Memory B cell (primary cell): ENCODE measurements around the gene USH1G.
"Not testable (repeated sequence)": the region's sequence is repeated elsewhere in the genome, so short reads cannot be mapped to it uniquely, and the experiment has no call there.

ENCODE experiments used
- ATAC-seq: fragments of 150-1000 bp; cut with Tn5 transposase; 2 replicates; pipeline ENCODE4 v1.10.0; 2021; ENCODE audit warnings: low read depth, mild to moderate bottlenecking, moderate library complexity
- DNase-seq, 2 donors: peaks; one replicate each; pipeline ENCODE4 v3.0.0; 2022; ENCODE audit warnings: low spot score in 2 of 2
- H3K27ac Mint-ChIP-seq: one replicate; pipeline ENCODE4 v1.8.0; 2022; ENCODE audit warnings: mild to moderate bottlenecking, moderate library complexity, mixed read lengths
- H3K27me3 Mint-ChIP-seq: one replicate; pipeline ENCODE4 v1.8.0; 2022; ENCODE audit warnings: mixed read lengths
- H3K36me3 Mint-ChIP-seq: one replicate; pipeline ENCODE4 v1.8.0; 2022; ENCODE audit warnings: mild to moderate bottlenecking, mixed read lengths
- H3K4me1 Mint-ChIP-seq: one replicate; pipeline ENCODE4 v1.8.0; 2022; ENCODE audit warnings: mixed read lengths
- H3K4me3 Mint-ChIP-seq: one replicate; pipeline ENCODE4 v1.8.0; 2022; ENCODE audit warnings: mild to moderate bottlenecking, moderate library complexity, mixed read lengths
- H3K9me3 Mint-ChIP-seq: one replicate; pipeline ENCODE4 v1.8.0; 2022; ENCODE audit warnings: mixed read lengths

Gene USH1G

DNA sequence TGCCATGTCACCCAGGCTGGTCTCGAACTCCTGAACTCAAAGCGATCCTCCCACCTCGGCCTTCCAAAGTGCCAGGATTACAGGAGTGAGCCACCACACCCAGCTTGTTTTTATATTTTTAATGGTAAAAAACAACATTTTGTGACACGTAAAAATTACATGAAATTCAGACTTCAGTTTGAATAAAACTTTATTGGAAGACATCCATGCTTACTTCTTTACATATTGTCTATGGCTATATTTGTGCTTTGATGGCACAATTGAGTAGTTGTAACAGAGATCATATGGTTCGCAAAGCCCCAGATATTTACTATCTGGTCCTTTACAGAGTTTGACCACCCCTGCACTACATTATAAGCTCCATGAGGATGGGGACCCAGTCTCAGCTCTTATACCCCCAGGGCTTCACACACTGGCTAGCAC lies 48.4 kb downstream of the USH1G start:
- Mint-ChIP-seq H3K27ac (no peak overlapping the region), H3K4me1 (peaks cover 14% of the 10 kb centered on the region), H3K36me3 (no peaks in the 10 kb centered on the region), H3K9me3 (no peaks in the 10 kb centered on the region), H3K4me3 (no peak overlapping the region), H3K27me3 (peaks cover under 1% of the 10 kb centered on the region)
- no peak for ATAC-seq
- no peak for DNase-seq

DNA sequence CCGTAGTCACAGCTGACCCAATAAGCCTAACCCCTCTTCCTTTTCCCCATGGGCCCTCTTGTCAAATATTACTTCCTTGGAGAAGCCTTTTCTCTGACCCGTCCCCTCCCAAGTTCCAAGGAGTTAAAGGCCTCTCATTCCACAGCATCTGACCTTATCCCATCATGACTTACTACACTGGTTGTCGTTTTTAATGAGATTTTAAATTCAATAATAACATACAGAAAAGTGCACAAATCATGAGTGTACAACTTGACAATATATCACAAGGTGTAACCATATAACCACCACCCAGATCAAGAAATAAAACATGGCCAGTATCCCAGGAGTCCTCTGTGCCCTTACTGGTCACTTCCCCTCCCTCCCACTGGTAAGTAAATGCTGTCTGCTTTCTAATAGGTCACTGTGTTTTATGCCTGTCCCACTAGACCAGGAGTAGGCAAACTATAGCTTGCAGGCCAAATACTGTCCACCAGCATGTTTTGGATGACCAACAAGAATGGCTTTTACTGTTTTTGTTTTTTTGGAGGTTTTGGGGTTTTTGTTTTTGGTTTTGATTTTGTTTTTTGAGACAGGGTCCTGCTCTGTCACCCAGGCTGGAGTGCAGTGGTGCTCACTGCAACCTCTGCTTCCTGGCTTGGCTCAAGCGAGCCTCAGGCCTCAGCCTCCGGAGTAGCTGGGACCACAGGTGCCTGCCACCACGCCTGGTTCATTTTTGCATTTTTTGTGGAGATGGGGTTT lies 49.0 kb downstream of the USH1G start:
- H3K9me3 Mint-ChIP-seq, result no peaks in the 10 kb centered on the region
- H3K27ac Mint-ChIP-seq, result peak overlapping the region; percentile 95
- DNase-seq (no peak), ATAC-seq (no peak)
- no peaks in the 10 kb centered on the region for H3K36me3 Mint-ChIP-seq
- peak overlapping the region; percentile 92 for H3K4me3 Mint-ChIP-seq
- H3K27me3 Mint-ChIP-seq, result no peaks in the 10 kb centered on the region
- H3K4me1 Mint-ChIP-seq, result peaks cover 16% of the 10 kb centered on the region

DNA sequence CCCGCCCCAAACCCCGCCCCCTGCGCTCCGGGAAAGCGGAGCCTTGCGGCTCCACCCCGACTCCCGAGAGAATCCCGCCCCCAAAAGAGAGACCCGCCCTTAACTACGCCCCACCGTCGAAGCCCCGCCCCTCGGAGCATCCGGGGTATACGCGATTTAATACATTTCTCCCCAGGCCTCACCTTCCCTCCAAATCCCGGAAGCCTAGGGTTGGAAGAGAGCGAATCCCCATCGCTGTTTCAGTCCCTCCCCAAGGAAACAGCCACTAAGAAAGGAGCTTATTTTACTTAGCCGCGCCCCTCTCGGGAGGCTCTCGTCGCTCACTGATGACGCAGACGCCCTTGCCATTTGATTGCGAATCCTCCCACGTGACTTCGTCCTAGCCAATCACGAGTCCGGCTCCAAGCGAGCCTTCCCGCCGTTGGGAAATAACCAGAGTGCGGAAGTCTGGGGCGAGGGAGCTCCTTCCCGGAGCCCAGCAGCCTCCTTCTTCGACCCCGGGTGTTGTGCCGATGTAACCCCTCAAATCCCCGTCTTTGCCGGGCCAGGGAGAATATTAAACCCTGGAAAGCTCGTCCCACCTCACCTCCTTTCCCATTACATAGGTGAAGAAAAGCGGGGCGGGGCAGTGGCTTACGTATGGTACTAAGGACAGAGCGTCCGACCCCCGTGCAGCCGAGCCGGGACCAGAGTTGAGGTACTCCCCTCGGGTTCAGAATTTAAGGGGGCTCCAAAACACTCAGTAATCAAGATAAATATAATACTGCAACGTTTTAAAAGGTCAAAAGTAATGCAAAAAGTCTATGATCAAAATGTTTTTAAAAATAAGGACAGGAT lies 49.8 kb downstream of the USH1G start:
- no peaks in the 10 kb centered on the region for H3K36me3 Mint-ChIP-seq
- H3K27ac Mint-ChIP-seq, result peak overlapping the region; percentile 95
- peaks cover 16% of the 10 kb centered on the region for H3K4me1 Mint-ChIP-seq

DNA sequence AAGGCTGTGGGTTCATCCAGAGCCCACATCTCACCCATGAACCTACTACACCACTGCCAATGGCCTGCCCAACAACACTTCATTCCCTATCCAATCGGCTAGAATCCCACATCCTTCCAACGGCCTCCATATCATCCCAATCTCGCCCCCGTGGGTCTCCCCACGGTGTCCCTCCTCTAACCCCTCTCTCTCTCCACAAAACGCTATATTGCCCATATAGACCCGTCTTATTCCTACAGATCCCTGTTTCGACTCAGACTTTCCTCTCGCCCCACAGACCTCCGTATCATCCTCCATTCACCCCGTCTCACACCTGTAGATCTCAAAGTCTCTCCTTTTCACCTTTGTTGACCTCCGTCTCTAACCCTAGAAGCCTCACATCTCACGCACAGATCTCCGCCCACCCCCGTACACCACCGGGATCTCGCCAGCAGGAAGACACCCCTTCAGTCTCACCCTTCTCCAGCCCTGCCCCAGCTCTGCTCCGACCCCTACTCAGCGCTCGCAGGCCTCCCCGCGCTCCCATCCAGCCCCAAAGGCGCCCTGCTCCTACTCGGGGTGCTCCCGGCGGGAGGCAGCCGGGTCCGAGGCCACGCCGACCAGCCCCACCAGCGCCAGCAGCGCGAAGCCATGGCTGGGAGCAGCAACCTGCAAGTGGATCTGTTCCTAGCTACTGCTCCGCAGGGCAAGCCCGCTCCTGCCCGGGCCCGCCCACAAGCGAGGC lies 50.6 kb downstream of the USH1G start, which contains the start of gene FDXR:
FDXR (minus strand) TSS at position 682 of the 724 bp plus-strand sequence; CDS start at position 632, 50 bp downstream.
- H3K27ac Mint-ChIP-seq, result peak within 1 kb of the TSS; percentile 95
- peaks cover 16% of the 10 kb centered on the region for H3K4me1 Mint-ChIP-seq
- no peaks in the 10 kb centered on the region for H3K36me3 Mint-ChIP-seq
- ATAC-seq (no peak), DNase-seq (no peak)
- peak within 1 kb of the TSS; percentile 92 for H3K4me3 Mint-ChIP-seq
- no peaks in the 10 kb centered on the region for H3K27me3 Mint-ChIP-seq
- no peaks in the 10 kb centered on the region for H3K9me3 Mint-ChIP-seq

More for the DNA sequence above, 49.8 kb downstream of the USH1G start:
- H3K4me3 Mint-ChIP-seq, result peak overlapping the region; percentile 92
- no peaks in the 10 kb centered on the region for H3K9me3 Mint-ChIP-seq
- DNase-seq (peak; percentile 94 to 96), ATAC-seq (peak; percentile 90)
- no peaks in the 10 kb centered on the region for H3K27me3 Mint-ChIP-seq

DNA sequence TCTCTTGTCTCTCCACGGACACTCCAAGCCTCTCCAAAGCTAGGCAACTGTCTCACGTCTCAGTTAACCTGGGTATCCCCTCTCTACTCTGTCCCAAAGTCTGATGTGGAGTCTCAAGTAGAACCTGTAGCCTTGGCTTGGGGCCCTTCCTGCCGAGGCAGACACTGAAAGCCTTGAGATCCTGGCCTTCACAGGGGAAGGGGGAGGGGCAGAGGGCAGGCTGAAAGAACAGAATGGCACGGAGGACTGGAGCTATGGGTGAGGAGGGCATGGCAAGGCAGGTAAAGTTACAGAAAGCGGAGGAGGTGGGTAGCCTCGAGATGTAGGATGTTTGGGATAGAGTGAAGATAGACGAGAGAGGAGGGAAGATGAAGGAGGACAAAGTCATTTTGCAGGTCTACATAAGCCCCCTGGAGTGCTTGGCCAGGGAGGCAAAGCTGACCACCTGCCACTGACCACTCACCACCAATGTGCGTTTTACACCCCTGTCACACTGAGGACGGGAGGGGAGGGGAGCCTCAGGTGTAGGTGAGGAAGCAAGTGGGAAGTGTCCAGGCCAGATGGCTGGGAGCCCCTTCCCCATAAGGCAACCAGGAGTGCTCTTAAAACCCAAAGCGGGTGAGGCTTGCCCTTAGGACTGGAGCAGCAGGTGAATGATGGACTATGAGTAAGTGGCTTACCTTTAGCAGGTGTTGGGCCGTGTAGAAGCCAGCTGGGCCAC lies 51.5 kb downstream of the USH1G start:
- H3K4me3 Mint-ChIP-seq, result peak overlapping the region; percentile 92
- H3K4me1 Mint-ChIP-seq, result peaks cover 16% of the 10 kb centered on the region
- DNase-seq (no peak), ATAC-seq (no peak)
- no peaks in the 10 kb centered on the region for H3K9me3 Mint-ChIP-seq
- no peaks in the 10 kb centered on the region for H3K36me3 Mint-ChIP-seq
- H3K27me3 Mint-ChIP-seq, result no peaks in the 10 kb centered on the region
- no peak overlapping the region for H3K27ac Mint-ChIP-seq

DNA sequence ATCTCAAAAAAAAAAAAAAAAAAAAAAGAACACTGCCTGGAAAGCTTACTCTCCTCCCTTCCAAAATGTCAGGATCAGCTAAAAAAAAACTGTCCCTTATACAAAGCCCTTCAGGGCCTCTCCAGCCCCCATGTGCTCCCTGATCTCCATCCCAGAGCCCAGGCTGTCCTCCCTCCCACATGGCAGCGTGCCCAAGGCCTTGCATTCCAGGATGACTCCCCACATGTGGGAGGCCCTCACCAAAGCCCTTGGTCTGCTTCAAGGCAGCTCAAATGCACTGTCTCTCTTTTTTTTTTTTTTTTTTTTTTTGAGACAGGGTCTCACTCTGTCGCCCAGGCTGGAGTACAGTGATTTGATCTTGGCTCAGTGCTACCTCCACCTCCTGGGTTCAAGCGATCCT lies 52.5 kb downstream of the USH1G start:
- H3K9me3 Mint-ChIP-seq, result no peaks in the 10 kb centered on the region
- no peaks in the 10 kb centered on the region for H3K27me3 Mint-ChIP-seq
- no peak overlapping the region for H3K4me3 Mint-ChIP-seq
- no peak overlapping the region for H3K27ac Mint-ChIP-seq
- H3K36me3 Mint-ChIP-seq, result no peaks in the 10 kb centered on the region
- ATAC-seq, result no peak
- no peak for DNase-seq
- peaks cover 16% of the 10 kb centered on the region for H3K4me1 Mint-ChIP-seq

DNA sequence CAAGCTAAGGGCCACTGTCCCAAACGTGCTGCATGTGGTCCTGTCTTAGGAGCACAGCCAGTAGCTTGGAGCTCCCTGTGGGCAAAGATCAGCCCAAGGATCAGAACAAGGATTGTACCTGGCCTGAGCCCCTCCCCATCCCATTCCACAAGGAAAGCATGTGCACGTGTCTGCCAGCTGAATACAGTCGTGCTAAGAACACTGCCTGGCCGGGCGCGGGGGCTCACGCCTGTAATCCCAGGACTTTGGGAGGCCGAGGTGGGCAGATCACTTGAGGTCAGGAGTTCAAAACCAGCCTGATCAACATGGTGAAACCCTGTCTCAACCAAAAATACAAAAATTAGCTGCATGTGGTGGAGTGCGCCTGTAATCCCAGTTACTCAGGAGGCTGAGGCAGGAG lies 53.0 kb downstream of the USH1G start:
- not testable (repeated sequence) for DNase-seq, H3K27me3 Mint-ChIP-seq, H3K4me3 Mint-ChIP-seq, ATAC-seq, H3K36me3 Mint-ChIP-seq, H3K27ac Mint-ChIP-seq, H3K9me3 Mint-ChIP-seq
- peaks cover 16% of the 10 kb centered on the region for H3K4me1 Mint-ChIP-seq

DNA sequence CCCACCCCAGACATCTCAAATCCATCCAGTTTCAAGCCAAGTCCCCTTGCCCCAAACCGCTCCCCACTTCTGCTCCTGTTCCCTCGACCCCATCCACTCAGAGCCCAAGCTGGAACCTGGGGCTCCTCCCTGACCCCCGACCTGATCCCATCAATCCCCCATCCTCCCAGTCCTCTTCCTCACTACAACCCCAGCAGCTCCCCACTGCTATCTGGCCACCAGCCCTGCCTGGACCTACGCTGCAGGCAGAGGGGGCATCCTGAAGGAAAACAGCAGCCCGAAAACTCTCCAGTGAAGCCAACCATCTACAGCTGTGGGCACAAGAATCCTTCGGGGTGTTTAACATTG lies 54.2 kb downstream of the USH1G start:
- H3K4me3 Mint-ChIP-seq, result no peak overlapping the region
- no peaks in the 10 kb centered on the region for H3K9me3 Mint-ChIP-seq
- DNase-seq (no peak), ATAC-seq (no peak)
- no peak overlapping the region for H3K27ac Mint-ChIP-seq
- H3K4me1 Mint-ChIP-seq, result peaks cover 14% of the 10 kb centered on the region
- H3K36me3 Mint-ChIP-seq, result no peaks in the 10 kb centered on the region
- H3K27me3 Mint-ChIP-seq, result no peaks in the 10 kb centered on the region

DNA sequence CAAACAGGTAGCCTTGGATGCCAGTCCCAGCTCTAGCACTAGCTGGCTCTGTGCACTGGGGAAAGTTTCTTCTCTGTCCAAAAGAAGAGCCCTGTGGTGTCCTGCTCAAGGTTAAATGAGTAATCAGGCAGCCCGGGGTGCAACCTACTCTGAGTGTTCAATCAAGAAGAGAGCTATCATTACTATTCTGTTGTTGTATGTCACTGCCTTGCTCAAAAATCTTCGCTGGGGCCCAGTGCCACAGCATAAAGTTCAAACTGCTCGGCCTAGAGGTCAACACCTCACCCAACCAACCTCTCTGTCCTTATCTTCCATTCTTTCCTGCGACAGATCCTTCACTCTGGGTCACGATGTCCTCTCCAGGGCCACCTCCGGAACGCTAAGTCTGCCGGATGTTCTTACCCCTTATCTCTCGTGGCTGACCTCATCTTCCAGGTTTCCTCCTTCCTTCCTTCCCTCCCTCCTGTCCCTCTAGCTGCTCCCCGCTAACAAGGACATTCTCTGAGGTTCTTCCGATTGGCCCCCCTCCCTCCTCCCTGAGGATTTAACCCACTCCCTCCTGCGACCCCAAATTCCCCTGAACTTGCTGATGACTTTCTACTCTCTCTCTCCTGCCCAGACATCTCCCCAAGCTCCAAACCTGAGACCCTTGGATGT lies 54.7 kb downstream of the USH1G start:
- DNase-seq (no peak), ATAC-seq (no peak)
- Mint-ChIP-seq H3K4me1 (peaks cover 12% of the 10 kb centered on the region), H3K27ac (no peak overlapping the region), H3K9me3 (no peaks in the 10 kb centered on the region), H3K27me3 (no peaks in the 10 kb centered on the region), H3K36me3 (peaks cover 2% of the 10 kb centered on the region), H3K4me3 (no peak overlapping the region)

DNA sequence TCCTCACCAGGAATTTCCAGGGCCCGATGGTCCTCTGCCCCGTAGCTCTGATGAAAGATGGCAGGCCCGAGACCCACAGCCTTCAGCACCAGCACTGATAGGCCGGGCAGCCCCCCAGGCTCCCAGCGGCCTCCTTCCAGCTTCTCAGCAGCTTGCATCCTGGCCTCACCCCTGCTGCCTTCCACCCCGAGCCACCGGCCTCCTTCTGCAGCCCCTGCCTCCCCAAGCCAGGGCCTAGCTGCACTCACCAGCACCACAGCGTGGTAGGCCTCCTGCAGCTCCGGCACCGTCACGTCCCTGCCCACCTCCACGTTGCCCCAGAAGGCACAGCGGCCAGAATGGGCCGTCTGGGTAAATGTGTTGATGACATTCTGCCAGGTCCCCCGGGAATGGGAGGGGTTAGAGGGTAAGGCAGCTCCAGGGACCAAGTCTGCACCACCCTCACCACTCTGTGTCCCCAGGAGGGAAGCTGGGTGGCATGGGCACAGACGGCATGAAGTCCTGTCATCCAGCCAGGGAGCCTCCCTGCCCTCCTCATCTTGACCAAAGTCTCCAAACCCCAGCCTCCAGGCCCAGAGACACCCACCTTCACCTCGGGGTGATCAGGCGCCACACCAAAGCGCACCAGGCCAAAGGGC lies 56.7 kb downstream of the USH1G start:
- Mint-ChIP-seq H3K4me3 (no peak overlapping the region), H3K27ac (no peak overlapping the region), H3K9me3 (no peaks in the 10 kb centered on the region), H3K36me3 (peaks cover 2% of the 10 kb centered on the region), H3K4me1 (peaks cover 6% of the 10 kb centered on the region), H3K27me3 (peaks cover 5% of the 10 kb centered on the region)
- ATAC-seq (no peak), DNase-seq (no peak)
